Measurements from ENCODE around the gene PRDM1. TPM values are rescaled to one million over a fixed set of nuclear protein-coding genes. Genes with fewer than 3 reads are reported as not detected.
A peak's percentile ranks its signal among the peaks of the same experiment; 100 is the strongest.

Gene PRDM1
- total and polyA plus RNA-seq, 5 donors from 2014 or later = 48.6 to 327 (median 70.0) TPM

DNA sequence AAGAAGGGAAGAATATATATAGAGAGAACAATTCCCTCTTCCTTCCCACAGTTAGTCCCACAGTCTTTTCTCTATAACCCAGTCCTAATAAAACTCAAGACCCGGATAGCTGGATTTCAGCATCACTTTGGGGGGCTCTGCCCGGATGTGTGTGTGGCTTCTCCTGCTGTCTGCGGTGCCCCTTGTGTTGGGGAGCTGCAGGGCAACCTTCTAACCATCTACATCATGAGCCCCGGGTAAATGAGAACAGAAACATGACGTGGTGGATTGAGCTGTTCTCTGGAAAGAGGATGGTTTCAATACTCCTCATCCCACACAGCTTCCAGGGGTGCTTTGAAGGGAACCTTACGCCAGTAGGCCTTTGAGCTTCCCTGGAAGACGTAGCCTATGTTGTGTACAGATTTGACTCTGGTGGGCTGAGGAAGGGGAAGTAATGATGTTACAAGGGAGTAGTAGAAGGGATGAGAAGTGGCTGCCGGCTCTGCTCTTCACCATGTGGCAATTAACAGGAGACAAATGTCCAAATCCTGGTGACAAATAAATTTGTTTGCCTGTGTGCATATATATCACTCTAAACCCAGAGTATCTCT is 13.5 kb upstream of the PRDM1 start:
- Mint-ChIP-seq H3K27me3 (no peaks in the 10 kb centered on the region), H3K27ac (no peak overlapping the region), H3K4me1 (peaks cover 0 to 5% (median 0%) of the 10 kb centered on the region in 4 donors), H3K9me3 (no peaks in the 10 kb centered on the region), H3K36me3 (no peaks in the 10 kb centered on the region), H3K4me3 (no peak overlapping the region)
- Histone ChIP-seq H3K27ac (ENCODE audit: insufficient read depth, low read length, poor library complexity, severe bottlenecking) (no peak overlapping the region), H3K4me3 (ENCODE audit: low read depth, low read length) (no peak overlapping the region), H3K4me1 (ENCODE audit: control insufficient read depth, insufficient read depth, low read length, poor library complexity, severe bottlenecking) (no peaks in the 10 kb centered on the region), H3K27me3 (ENCODE audit: control insufficient read depth, insufficient read depth, low read length) (no peaks in the 10 kb centered on the region), H3K36me3 (ENCODE audit: control insufficient read depth, insufficient read depth, low read length) (no peaks in the 10 kb centered on the region), H3K9me3 (ENCODE audit: control insufficient read depth in 2 of 2, low read length in 2 of 2) (no peaks in the 10 kb centered on the region)
- DNase-seq = no peak
- no peak for ATAC-seq (ENCODE audit: low read depth in 2 of 2)

DNA sequence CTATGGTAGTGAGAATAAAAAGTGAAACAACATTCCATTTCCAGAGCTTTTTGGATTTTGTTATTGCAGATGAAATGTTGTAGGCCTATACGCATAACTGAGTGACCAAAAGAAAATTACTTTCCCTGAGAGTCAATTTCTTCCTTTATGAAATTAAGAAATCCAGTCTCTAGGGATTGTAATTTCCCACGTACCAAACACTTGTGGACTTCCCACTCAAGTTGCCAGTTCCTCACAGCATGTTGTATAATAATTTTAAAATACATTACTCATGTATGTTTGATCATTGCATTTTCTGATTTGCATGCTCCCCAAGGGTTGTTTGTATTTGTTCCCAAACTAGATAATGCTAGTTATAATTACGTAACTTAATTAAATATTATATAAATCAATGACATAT is 12.0 kb upstream of the PRDM1 start:
- Mint-ChIP-seq H3K27ac (no peak overlapping the region), H3K4me1 (peaks cover 0 to 6% (median 0%) of the 10 kb centered on the region in 4 donors), H3K4me3 (no peak overlapping the region), H3K27me3 (no peaks in the 10 kb centered on the region), H3K36me3 (no peaks in the 10 kb centered on the region), H3K9me3 (no peaks in the 10 kb centered on the region)
- no peak overlapping the region for H3K27ac ChIP-seq (ENCODE audit: insufficient read depth, low read length, poor library complexity, severe bottlenecking)
- no peaks in the 10 kb centered on the region for H3K4me1 ChIP-seq (ENCODE audit: control insufficient read depth, insufficient read depth, low read length, poor library complexity, severe bottlenecking)
- H3K27me3 ChIP-seq (ENCODE audit: control insufficient read depth, insufficient read depth, low read length) = no peaks in the 10 kb centered on the region
- no peak for DNase-seq
- ATAC-seq (ENCODE audit: low read depth in 2 of 2) = no peak
- no peaks in the 10 kb centered on the region for H3K9me3 ChIP-seq (ENCODE audit: control insufficient read depth in 2 of 2, low read length in 2 of 2)
- no peak overlapping the region for H3K4me3 ChIP-seq (ENCODE audit: low read depth, low read length)
- H3K36me3 ChIP-seq (ENCODE audit: control insufficient read depth, insufficient read depth, low read length) = no peaks in the 10 kb centered on the region

DNA sequence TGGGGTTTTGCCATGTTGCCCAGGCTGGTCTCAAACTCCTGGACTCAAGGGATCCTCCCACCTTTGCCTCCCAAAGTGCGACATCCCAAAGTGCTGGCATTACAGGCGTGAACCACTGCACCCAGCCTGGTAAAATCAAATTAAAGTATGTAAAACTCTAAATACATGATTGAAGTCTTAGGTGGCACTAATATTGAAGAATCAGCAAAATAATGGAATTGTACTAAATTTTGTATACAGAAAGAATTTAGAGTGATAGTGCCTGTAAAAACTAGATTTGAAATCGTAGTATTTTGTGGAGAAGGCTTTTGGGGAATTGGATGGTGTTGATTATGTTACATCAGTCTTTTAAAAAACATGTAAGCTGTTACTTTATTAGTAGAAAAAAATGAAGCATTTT is 10.0 kb upstream of the PRDM1 start:
- DNase-seq (no peak), ATAC-seq (ENCODE audit: low read depth in 2 of 2) (no peak)
- H3K4me3 ChIP-seq (ENCODE audit: low read depth, low read length) = no peak overlapping the region
- no peaks in the 10 kb centered on the region for H3K36me3 ChIP-seq (ENCODE audit: control insufficient read depth, insufficient read depth, low read length)
- no peak overlapping the region for H3K27ac Mint-ChIP-seq
- no peaks in the 10 kb centered on the region for H3K4me1 ChIP-seq (ENCODE audit: control insufficient read depth, insufficient read depth, low read length, poor library complexity, severe bottlenecking)
- no peaks in the 10 kb centered on the region for H3K27me3 ChIP-seq (ENCODE audit: control insufficient read depth, insufficient read depth, low read length)
- H3K27ac ChIP-seq (ENCODE audit: insufficient read depth, low read length, poor library complexity, severe bottlenecking) = no peak overlapping the region
- H3K9me3 Mint-ChIP-seq = no peaks in the 10 kb centered on the region
- no peaks in the 10 kb centered on the region for H3K36me3 Mint-ChIP-seq
- H3K27me3 Mint-ChIP-seq = no peaks in the 10 kb centered on the region
- no peaks in the 10 kb centered on the region for H3K9me3 ChIP-seq (ENCODE audit: control insufficient read depth in 2 of 2, low read length in 2 of 2)
- H3K4me3 Mint-ChIP-seq = no peak overlapping the region
- peaks cover 0 to 12% (median 4%) of the 10 kb centered on the region in 4 donors for H3K4me1 Mint-ChIP-seq

DNA sequence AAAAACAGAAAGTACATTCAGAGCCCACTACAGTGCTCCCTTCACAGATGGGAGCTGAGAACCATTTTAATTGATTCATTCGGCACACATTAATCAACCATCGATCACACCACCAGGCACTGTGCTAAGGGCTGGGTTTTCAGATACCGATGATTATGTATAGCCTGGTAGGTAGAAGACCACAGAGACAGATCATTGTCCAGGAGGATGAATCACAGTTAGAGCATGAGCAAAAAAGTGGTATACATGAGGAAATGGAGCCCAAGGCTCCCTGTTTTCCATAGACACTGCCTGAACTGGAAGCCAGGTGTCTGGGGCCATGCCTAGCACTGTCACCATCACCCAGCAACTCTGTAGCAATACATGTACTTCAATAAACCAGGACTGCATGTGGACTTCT is 9.0 kb upstream of the PRDM1 start:
- peaks cover 0 to 2% (median 0%) of the 10 kb centered on the region in 7 donors for H3K9me3 Mint-ChIP-seq
- no peaks in the 10 kb centered on the region for H3K9me3 ChIP-seq (ENCODE audit: control insufficient read depth in 2 of 2, low read length in 2 of 2)
- no peaks in the 10 kb centered on the region for H3K4me1 ChIP-seq (ENCODE audit: control insufficient read depth, insufficient read depth, low read length, poor library complexity, severe bottlenecking)
- DNase-seq = no peak
- peaks cover 0 to 12% (median 5%) of the 10 kb centered on the region in 4 donors for H3K4me1 Mint-ChIP-seq
- no peak overlapping the region for H3K27ac ChIP-seq (ENCODE audit: insufficient read depth, low read length, poor library complexity, severe bottlenecking)
- no peaks in the 10 kb centered on the region for H3K27me3 Mint-ChIP-seq
- H3K36me3 ChIP-seq (ENCODE audit: control insufficient read depth, insufficient read depth, low read length) = no peaks in the 10 kb centered on the region
- ATAC-seq (ENCODE audit: low read depth in 2 of 2) = no peak
- no peaks in the 10 kb centered on the region for H3K27me3 ChIP-seq (ENCODE audit: control insufficient read depth, insufficient read depth, low read length)
- no peaks in the 10 kb centered on the region for H3K36me3 Mint-ChIP-seq
- no peak overlapping the region for H3K4me3 Mint-ChIP-seq
- H3K27ac Mint-ChIP-seq = peak overlapping the region in 1 of 3 donors; percentile 45
- H3K4me3 ChIP-seq (ENCODE audit: low read depth, low read length) = no peak overlapping the region

DNA sequence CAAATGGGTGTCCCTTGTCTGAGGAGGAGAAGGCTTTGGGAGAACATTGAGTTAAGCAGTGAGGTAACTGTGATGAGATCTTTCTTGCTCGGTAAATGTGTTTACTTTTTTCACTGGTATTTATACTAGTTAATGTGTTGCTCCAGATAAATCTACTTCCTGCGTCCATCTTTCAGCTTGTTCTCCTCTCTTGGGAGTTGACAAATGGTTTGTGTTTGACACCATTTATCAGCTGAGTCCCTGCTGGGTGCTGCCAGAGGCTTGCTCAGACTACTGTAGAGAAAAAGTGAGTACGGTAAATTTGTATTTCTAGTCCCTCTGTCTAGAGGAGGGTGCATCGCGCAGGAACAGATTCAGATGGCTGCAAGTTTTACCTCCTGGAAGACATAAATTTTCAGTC is 8.3 kb upstream of the PRDM1 start:
- no peaks in the 10 kb centered on the region for H3K36me3 ChIP-seq (ENCODE audit: control insufficient read depth, insufficient read depth, low read length)
- no peaks in the 10 kb centered on the region for H3K36me3 Mint-ChIP-seq

DNA sequence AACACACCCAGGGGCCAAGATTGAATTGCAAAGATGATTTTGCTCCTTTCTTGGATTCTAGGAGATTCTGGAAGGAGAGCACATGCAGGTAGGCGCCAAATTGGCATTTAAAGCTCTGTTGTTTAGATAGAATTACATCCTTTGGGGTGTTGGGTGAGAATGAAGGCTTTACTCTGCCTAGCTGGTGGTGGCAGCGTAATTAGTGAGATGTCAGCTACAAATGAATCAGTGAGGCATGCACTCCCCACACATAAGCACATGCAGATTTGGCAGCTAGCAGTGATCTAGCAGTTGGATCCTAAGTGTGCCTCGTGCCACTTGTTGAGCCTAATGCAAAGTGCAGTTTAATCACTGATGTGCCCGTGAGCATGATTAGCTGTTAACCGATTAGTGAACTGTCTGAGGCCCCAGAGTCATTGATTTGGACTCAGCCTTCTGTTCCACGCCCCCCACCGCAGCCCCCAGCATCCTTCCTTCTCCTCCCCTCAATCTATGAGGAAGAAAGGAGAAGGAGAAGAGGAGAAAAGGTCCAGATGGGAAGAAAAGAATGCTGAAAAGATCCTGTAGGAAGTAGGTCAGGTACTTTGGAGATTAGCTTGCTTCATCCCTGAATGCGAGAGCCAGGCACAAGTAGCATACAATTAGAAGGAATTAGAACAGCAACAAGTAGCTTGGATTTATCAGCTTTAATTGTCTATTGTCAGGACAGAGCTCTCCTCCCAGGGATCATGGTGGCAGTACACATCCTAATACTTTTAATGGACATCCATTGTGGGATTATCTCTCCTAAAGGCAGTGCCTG is 6.0 kb upstream of the PRDM1 start:
- no peaks in the 10 kb centered on the region for H3K27me3 ChIP-seq (ENCODE audit: control insufficient read depth, insufficient read depth, low read length)
- ATAC-seq (ENCODE audit: low read depth in 2 of 2) (no peak), DNase-seq (no peak)
- H3K27ac Mint-ChIP-seq = peak overlapping the region in 2 of 3 donors; percentile 18 to 80
- no peaks in the 10 kb centered on the region for H3K36me3 Mint-ChIP-seq
- H3K9me3 ChIP-seq (ENCODE audit: control insufficient read depth in 2 of 2, low read length in 2 of 2) = no peaks in the 10 kb centered on the region
- H3K4me1 ChIP-seq (ENCODE audit: control insufficient read depth, insufficient read depth, low read length, poor library complexity, severe bottlenecking) = peaks cover 20% of the 10 kb centered on the region
- H3K4me3 ChIP-seq (ENCODE audit: low read depth, low read length) = no peak overlapping the region
- no peaks in the 10 kb centered on the region for H3K27me3 Mint-ChIP-seq
- H3K4me3 Mint-ChIP-seq = no peak overlapping the region
- peaks cover 0 to 2% (median 0%) of the 10 kb centered on the region in 7 donors for H3K9me3 Mint-ChIP-seq
- H3K27ac ChIP-seq (ENCODE audit: insufficient read depth, low read length, poor library complexity, severe bottlenecking) = no peak overlapping the region
- H3K36me3 ChIP-seq (ENCODE audit: control insufficient read depth, insufficient read depth, low read length) = no peaks in the 10 kb centered on the region
- H3K4me1 Mint-ChIP-seq = peaks cover 18 to 34% (median 31%) of the 10 kb centered on the region in 4 donors

More for the DNA sequence above, 8.3 kb upstream of the PRDM1 start:
- DNase-seq = no peak
- Mint-ChIP-seq H3K4me1 (peaks cover 0 to 13% (median 10%) of the 10 kb centered on the region in 4 donors), H3K9me3 (peaks cover 0 to 2% (median 0%) of the 10 kb centered on the region in 7 donors), H3K27me3 (no peaks in the 10 kb centered on the region), H3K4me3 (no peak overlapping the region), H3K27ac (peak overlapping the region in 1 of 3 donors; percentile 45)
- Histone ChIP-seq H3K4me3 (ENCODE audit: low read depth, low read length) (no peak overlapping the region), H3K4me1 (ENCODE audit: control insufficient read depth, insufficient read depth, low read length, poor library complexity, severe bottlenecking) (no peaks in the 10 kb centered on the region), H3K27me3 (ENCODE audit: control insufficient read depth, insufficient read depth, low read length) (no peaks in the 10 kb centered on the region), H3K9me3 (ENCODE audit: control insufficient read depth in 2 of 2, low read length in 2 of 2) (no peaks in the 10 kb centered on the region), H3K27ac (ENCODE audit: insufficient read depth, low read length, poor library complexity, severe bottlenecking) (no peak overlapping the region)
- no peak for ATAC-seq (ENCODE audit: low read depth in 2 of 2)

DNA sequence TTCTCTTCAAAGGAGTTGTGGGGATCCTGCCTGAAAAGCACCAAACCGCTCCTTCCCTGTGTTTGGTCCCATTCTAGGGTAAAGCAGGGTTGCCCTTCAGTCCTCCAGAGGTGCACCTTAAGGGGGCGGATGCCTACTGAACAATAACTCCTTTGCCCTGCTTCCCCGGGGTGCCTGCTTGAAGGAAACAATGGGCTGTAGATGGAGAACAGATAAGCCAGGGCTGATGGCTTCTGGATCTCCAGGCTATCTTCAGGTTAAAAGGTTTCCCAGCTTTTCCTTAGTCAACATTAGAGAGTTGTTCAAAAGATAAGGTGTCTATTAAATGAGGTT is 5.4 kb upstream of the PRDM1 start:
- Mint-ChIP-seq H3K4me3 (peak overlapping the region in 1 of 4 donors; percentile 34), H3K9me3 (peaks cover 0 to 2% (median 0%) of the 10 kb centered on the region in 7 donors)
- DNase-seq = no peak

More for the DNA sequence above, 5.4 kb upstream of the PRDM1 start:
- no peak for ATAC-seq (ENCODE audit: low read depth in 2 of 2)
- Mint-ChIP-seq H3K27ac (peak overlapping the region in 1 of 3 donors; percentile 18), H3K27me3 (no peaks in the 10 kb centered on the region), H3K36me3 (no peaks in the 10 kb centered on the region), H3K4me1 (peaks cover 19 to 40% (median 36%) of the 10 kb centered on the region in 4 donors)
- no peaks in the 10 kb centered on the region for H3K9me3 ChIP-seq (ENCODE audit: control insufficient read depth in 2 of 2, low read length in 2 of 2)
- peaks cover 25% of the 10 kb centered on the region for H3K4me1 ChIP-seq (ENCODE audit: control insufficient read depth, insufficient read depth, low read length, poor library complexity, severe bottlenecking)
- H3K27me3 ChIP-seq (ENCODE audit: control insufficient read depth, insufficient read depth, low read length) = no peaks in the 10 kb centered on the region
- H3K4me3 ChIP-seq (ENCODE audit: low read depth, low read length) = no peak overlapping the region
- H3K27ac ChIP-seq (ENCODE audit: insufficient read depth, low read length, poor library complexity, severe bottlenecking) = no peak overlapping the region
- H3K36me3 ChIP-seq (ENCODE audit: control insufficient read depth, insufficient read depth, low read length) = no peaks in the 10 kb centered on the region

All from CD4-positive, CD25-positive, alpha-beta regulatory T cell (primary cell).